HG03196 (cell line): ENCODE results near the gene CDH13.

ENCODE experiments used
- ATAC-seq: cut with Tn5 transposase; IDR thresholded peaks from one replicate; pipeline ENCODE4 v1.9.1; 2021; ENCODE audit not compliant: unreplicated experiment

CDH13 gene

GRCh38 chr16:82833378-82833993 lies 206.7 kb downstream of the CDH13 start:
- no peak for ATAC-seq

DNA sequence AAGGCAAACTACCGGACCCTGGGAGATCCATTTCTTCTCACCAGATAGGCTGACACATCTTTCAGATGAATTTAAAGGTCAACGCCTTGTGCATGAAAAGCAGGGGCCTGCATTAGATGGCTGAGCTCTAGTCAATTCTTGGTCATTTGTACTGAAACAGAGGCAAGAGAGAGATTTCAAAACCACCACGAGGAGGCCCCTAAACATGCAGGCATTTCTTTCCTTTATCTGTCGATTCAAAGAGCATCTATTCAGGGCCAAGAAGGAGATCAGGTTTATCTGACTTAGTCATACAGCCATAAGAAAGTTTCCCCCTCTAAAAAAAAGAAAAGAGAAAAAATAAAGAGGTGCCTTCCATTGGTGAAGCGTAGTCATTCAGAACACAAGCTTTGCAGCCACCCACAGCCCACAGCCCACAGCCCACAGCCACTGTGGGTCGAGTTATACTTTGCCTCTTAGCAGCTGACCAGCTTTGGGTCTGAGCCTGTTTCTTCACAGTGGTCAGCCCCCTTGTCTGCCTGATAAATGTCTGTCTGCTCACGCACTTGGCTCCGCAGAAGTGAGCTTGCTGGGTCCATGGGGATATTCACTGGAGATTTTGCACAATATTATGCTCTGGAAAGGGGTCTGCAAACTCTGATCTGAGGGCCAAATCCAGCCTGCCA lies 207.5 kb downstream of the CDH13 start:
- ATAC-seq = no peak

DNA sequence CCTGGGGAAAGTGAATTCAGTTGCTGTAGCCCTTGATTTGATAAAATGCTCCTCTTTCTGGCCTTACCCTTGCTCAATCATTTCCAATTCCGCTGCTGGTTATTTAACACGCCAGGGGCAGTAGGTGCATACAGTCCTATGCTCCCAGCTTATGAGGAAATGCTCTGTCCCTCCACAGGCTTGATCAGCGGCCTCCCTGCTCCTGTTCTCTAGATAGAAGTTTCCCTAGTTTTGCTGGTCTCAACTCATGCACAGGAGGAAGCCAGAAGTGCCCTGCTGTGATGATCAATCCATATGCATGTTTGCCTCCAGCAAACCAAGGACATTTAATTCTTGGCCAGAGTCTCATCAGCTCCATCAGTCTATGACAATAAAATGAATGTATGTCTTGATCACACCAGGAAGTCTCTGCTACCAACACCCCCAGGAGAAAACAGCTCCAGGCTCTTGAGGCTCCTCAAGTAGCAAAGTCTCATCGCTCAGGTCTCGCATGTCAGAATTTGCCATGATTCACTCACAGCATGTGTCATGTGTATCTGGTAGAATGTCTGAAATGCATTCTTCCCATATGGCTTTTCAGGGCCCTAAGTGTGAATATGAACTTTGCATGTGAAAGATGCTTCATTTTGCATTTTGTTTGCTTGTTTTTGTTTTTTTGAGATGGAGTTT lies 208.9 kb downstream of the CDH13 start:
- no peak for ATAC-seq

DNA sequence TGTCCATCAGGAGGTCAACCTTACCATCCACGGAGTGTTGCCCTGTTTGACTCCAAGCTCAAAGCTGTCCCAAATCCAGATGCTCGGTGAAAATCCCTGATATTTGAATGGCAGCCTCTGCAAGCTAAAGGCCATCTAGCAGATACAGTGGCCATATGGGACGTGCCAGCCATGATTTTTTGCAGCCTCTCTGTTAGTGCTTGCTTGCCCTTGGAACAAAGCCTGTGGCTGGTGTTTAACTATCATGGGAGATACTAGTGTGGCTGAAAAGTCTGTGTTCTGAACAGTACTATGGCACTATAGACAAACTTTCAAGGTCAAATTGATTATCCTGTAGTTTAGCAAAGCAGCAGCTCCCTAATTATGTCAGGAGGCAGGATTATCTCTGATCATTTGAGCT lies 214.3 kb downstream of the CDH13 start:
- no peak for ATAC-seq

GRCh38 chr16:82843606-82844271 lies 217.0 kb downstream of the CDH13 start:
- ATAC-seq = no peak

- ATAC-seq = no peak
Observed at GRCh38 chr16:82845116-82845515, 218.3 kb downstream of the CDH13 start.

DNA sequence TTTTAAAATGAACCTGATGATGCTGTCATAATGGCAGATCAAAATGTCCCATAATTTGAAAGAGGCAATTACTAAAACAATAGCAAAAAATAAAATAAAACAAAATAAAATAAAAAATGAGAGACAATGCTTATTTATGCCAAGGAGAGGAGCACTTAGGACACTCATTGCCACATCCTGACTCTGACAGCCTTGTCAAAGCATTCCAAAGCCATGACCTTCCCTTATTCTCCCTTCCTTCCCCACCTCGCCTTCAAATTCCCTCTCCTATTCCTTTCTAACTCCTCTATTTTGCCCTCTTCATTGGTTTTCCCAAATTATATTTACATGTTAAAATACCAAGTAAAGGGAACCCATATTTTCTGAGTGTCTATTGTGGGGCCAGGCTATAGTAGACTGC lies 220.0 kb downstream of the CDH13 start:
- ATAC-seq = no peak

DNA sequence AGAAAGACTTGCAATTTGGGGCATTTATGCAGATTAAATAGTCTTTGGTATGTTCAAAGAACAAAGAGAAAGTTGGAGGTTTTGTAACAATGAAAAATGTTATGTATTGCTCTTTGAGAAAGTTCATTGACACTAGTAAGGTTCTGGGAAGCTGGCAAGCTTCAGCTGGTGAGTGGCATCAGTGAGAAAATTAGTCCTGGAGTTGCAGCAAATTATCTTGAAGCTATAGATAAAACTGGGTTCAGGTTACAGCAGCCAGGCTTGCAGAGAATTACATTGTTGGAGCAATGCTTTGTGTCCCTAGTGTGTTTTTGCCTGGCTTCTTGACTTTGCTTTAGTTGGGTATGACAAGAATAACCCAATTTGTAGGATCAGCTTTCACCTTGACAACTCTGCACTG lies 221.2 kb downstream of the CDH13 start:
- ATAC-seq = no peak

GRCh38 chr16:82852388-82853008 lies 225.7 kb downstream of the CDH13 start:
- ATAC-seq = no peak

DNA sequence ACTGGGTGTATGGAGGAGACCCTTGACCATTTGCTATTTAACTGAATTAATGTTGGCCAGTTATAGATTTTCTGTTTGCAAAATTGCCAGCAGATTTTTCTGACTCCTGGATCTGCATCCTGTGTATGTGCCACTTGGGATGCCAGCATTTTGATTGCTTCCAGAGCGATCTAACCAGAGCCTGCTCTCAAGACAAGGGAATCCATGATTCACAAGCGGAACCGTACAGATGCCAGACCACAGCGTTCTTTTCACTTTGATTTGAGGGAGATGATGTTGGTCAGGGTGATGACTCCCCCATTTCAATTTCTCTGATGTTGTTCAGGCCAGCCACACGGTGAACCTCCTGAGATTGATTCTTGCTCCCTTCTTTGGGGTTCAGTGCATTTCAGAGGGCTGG lies 228.7 kb downstream of the CDH13 start:
- no peak for ATAC-seq

GRCh38 chr16:82857693-82858365 lies 231.1 kb downstream of the CDH13 start:
- no peak for ATAC-seq

- ATAC-seq = no peak
Observed at GRCh38 chr16:82859662-82860061, 232.9 kb downstream of the CDH13 start.

DNA sequence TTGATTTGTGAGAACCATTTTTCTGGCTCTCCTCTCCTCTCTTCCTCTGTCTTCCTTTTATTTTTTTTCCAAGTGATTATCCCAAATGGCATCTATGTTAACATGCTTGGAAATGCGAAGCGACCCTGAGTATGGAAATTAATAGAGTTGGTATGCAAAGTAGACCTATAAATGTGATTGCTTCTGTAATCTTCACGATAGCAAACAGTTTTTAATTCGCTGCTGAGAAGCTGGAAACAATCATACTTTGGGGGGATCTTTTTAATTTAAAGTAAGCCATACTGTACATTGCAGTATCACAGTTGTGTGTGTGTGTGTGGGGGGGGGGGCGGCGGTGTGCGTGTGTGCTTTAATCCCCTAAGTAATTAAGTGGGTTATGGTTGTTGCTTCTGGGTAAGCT lies 233.3 kb downstream of the CDH13 start:
- no peak for ATAC-seq

GRCh38 chr16:82862057-82862456 lies 235.3 kb downstream of the CDH13 start:
- no peak for ATAC-seq

- ATAC-seq = no peak
Observed at GRCh38 chr16:82864332-82865040, 237.7 kb downstream of the CDH13 start.

DNA sequence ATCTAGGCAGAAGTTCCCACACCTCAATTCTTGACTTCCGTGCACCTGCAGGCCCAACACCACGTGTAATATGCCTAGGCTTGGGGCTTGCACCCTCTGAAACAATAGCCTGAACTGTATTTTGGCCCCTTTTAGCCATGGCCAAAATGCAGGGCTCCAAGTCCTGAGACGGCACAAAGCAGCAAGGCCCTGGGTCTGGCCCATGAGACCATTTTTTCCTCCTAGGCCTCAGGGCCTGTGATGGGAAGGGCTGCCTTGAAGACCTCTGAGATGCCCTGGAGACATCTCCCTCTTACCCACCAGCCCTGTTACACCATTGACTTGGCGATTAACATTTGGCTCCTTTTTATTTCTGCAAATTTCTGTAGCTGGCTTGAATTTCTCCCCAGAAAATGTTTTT lies 238.6 kb downstream of the CDH13 start:
- ATAC-seq = no peak

GRCh38 chr16:82867485-82867884 lies 240.7 kb downstream of the CDH13 start:
- no peak for ATAC-seq

GRCh38 chr16:82874271-82874670 lies 247.5 kb downstream of the CDH13 start:
- ATAC-seq = no peak

DNA sequence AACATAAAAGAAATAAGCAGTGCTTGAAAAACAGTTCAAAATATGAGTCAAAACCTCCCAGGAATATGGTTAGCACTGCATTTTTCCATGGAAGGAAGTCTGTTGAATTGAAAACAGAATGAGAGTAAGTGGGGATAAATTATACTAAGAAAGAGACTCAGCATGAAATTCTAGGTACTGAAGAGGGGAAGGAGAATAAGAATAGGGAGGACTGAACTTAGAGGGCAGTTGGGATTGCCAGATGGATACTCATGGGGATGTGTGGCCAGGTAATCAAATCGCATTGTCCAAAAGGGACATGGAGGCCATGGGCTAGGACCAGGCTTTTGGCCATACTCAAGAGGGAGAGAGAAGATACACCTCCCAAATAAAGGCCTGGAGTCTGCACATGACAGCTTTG lies 247.9 kb downstream of the CDH13 start:
- ATAC-seq = no peak

DNA sequence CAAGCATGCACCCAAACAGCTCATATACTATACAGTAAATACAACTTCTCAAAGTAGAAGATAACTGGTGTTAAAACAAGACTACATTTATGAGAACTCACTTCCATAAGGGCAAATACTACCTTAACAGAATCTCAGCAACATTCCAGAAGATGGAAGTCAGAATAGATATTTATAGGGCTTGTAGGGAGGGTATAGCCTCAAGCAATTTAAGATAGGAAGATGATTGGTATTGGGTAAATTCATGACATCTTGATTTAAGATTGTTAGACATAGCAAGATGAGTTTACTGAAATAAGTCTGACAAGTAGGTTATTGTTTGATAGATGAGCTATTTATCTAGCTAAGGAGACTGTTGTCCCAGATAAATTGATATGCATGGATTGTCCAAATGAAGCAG lies 250.2 kb downstream of the CDH13 start:
- no peak for ATAC-seq
